Glomerular visceral epithelial cell (primary cell): ENCODE measurements around the gene SIT1.
"Not testable (repeated sequence)": the region's sequence is repeated elsewhere in the genome, so short reads cannot be mapped to it uniquely, and the experiment has no call there.

Source experiments
- DNase-seq: peaks from one replicate; pipeline ENCODE4 v3.0.0-alpha.2; 2016; ENCODE audit errors: extremely low spot score

SIT1 gene

DNA sequence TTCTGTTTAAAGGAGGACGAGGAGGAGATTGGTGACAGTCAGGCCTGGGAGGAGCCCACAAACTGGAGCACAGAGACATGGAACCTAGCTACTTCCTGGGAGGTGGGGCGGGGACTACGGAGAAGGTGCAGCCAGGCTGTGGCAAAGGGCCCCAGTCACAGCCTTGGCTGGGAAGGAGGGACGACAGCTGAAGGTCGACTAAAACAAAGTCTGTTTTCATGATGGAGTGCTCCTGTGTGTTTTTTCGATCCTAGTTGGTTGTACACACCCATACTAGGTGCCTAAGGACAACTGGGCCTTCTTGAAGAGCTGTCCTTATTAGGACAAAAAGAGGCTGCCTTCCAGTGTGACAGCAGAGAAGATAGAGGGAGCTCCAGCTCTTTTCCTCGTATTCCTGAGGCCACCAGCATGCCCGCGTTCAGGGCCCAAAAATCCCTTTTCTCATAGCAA lies 10.3 kb upstream of the SIT1 start:
- DNase-seq, result no peak

DNA sequence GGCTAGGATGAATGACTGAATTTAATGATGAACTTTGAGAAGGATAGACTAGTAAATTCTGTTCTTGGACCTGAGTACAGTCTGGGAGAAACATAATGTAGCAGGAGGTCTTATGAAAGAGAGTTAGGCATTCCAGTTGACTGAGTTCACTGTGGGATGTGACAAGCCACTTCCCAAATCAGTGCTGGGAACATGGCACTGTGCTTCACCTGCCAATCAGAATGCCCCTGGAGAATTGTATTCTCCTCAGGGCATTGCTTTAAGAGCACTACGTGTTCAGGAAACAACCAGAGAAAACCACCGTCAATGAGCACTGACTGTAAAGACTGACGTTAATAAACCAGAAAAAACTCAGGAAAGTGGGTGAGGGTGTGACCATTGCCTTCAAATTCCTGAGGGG lies 8.6 kb upstream of the SIT1 start:
- peak; percentile 56 for DNase-seq

DNA sequence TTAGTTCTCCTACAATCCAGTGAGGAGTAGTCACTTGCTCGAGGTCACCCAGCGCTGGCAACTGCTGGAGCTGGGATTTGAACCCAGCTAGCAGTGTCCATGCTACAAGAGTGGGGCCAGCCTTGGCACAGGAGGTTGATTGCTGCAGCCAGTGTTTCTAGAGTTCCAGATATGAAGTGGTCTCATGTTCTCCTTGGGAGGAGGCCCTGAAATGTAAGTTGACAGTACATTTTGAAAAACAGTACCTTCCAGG lies 8.2 kb upstream of the SIT1 start:
- DNase-seq, result peak; percentile 59

DNA sequence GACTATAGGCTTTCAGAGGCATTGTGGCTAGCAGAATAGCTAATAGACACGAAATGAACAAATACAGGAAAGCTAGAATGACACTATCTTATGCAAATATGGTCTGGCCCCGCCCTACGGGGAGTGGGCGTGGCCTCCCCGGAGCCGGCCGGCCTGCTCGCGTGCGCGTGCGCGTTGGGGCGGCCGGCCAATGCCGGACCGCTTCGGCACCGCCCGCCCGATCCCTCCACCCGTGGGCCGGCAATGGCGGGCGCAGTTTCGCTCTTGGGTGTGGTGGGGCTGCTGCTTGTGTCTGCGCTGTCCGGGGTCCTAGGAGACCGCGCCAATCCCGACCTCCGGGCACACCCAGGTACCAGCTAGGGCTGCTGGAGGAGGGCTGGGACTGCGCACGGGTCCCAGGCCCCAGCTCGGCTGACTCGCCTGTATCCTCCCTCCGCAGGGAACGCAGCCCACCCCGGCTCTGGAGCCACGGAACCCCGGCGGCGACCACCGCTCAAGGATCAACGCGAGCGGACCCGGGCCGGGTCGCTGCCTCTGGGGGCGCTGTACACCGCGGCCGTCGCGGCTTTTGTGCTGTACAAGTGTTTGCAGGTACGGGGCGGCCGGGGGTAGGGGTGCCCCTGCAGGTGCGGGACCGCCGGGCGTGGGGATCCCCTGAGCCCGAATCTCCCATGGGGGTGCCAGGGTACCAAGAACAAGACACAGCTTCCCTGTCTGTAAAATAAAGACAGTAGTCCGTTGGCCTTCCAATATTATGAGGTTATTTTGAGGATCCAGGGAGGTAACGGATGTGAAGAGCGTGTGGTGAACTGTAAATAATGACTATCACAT lies 7.6 kb upstream of the SIT1 start, which contains the start of gene CCDC107:
Gene CCDC107, plus strand, starts transcription at position 156 of the 831 bp plus-strand sequence. Its CDS starts 88 bp downstream, at position 244.
- peak; percentile 93 for DNase-seq

GRCh38 chr9:35657546-35658136 lies 6.9 kb upstream of the SIT1 start, which contains the start of gene RMRP:
TSS of gene RMRP (minus strand) at chr9:35658019.
- peak; percentile 100 for DNase-seq

DNA sequence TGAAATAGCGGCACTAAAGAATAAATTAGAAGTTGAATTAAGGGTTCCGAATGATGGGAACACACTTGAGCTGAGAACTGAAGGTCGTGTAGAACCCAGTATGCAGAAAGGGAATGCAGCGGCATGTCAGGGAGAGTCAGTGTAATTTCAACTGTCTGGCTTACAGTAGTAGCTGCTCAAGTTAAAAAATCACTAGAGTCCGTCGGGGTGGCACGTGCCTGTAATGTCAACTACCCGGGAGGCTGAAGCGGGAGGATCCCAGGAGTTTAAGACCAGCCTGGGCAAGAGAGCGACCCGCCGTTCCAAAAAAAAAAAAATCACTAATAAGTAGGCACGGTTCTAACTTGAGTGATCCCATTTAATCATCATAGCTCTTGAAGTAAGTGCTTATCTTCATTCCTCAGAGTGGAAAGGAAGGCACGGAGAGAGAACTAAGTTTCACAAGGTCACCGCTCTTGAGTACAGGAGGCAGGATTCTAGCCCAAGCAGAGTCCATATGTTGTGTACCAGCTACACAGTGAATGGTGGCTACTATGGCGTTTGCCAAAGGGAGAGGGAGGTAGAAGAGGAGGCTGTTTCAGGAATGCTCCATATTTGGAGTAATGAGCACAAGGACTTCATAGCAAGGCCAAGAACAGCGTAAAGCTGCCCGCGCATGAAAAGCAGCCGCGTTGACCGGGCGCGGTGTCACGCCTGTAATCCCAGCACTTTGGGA lies 6.3 kb upstream of the SIT1 start:
- DNase-seq, result no peak

GRCh38 chr9:35656348-35656747 lies 5.6 kb upstream of the SIT1 start:
- no peak for DNase-seq

DNA sequence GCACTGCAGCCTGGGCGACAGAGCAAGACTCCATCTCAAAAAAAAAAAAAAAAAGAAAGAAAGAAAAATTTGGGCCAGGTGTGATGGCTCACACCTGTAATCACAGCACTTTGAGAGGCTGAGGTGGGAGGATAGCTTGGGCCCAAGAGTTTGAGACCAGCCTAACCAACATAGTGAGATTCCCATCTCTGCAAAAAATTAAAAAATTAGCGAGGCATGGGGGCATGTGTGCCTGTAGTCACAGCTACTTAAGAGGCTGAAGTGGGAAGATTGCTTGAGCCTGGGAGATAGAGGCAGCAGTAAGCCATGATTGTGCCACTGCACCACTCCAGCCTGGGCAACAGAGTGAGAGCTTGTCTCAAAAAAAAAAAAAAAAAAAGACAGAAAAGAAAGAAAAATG lies 2.9 kb upstream of the SIT1 start:
- no peak for DNase-seq

DNA sequence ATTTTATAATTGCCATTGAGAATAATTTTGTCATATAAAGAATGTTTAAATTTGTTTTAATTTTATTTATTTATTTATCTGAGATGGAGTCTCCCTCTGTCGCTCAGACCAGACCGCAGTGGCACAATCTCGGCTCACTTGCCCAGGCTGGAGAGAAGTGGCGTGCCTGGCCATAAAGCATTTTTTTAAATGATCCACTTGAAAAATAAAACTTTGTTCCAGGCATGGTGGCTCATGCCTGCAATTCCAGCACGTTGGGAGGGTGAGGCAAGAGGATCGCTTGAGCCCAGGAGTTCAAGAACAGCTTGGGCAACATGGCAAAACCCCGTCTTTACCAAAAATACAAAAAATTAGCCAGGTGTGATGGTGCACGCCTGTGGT lies 2.1 kb upstream of the SIT1 start:
- DNase-seq, result no peak

DNA sequence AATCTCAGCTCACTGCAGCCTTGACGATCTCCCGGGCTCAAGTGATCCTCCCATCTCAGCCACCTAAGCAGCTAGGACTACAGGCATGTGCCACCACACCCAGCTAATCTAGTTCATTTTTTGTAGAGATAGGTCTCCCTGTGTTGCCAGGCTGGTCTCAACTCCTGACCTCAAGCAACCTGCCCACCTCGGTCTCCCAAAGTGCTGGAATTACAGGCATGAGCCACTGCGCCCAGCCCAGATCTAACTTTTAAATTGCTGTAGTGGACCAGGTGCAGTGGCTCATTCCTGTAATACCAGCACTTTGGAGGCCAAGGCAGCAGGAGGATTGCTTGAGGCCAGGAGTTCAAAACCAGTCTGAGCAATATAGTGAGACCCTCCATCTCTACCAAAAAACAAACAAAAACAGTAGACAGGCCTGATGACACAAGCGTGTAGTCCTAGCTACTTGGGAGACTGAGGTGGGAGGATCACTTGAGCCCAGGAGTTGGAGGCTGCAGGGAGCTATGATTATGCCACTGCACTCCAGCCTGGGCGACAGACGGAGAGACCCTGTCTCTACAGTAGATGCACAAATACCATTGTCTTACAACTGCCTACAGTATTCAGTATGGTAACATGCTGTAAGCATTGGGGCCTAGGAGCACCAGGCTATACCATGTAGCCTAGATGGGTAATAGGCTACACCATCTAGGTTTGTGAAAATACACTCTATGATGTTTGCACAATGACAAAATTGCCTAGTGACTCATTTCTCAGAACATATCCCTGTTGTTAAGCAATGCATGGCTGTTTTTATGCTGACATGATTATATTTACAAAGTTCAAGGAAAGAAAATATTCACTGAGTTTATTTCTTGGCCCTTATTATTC lies 1.5 kb upstream of the SIT1 start:
- no peak for DNase-seq

GRCh38 chr9:35649431-35650340 lies 1.0 kb downstream of the SIT1 start:
- no peak for DNase-seq

- peak; percentile 90 for DNase-seq
These were observed 4.0 kb downstream of the SIT1 start for GRCh38 chr9:35646533-35647265.

DNA sequence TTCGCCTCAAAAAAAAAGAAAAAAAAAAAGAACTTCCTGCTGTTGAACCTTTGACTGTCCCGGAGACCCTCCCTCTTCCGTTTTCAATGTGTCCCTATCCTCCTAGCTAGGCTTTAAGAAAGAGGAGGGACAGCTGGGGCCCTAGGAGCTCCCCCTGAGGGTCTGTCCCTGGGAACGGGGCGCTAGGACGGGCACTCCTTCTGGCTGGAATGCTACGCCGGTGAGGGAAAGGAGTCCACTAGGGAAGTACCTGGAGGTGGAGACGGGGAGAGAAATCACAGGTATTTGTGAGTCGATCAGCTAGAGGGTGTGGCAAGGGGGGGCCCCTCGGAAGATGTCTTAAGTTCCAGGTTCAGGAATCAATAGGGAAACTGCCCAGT lies 4.6 kb downstream of the SIT1 start:
- DNase-seq, result no peak

GRCh38 chr9:35645736-35646135 lies 5.0 kb downstream of the SIT1 start:
- DNase-seq, result not testable (repeated sequence)

- no peak for DNase-seq
These were observed 7.7 kb downstream of the SIT1 start for GRCh38 chr9:35643046-35643445.

DNA sequence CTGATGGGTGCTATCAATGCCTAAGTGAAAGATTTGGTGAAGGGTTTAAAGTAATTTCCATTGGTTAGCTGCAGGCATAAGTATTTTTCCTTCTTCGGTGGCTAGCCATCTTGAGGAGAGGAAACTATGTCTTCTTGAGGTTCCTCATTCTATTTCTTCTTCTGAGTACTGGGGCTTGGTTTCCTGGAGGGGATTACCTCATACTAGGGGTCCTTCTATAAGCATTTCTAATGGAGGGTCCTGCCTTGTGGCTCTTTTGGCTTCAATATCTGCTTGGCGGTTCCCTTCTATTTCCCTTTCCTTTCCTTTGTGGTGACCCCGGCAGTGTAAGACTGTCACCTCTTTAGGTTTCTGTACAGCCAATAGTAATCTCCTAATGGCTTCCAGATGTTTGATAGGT lies 9.3 kb downstream of the SIT1 start:
- DNase-seq, result not testable (repeated sequence)

DNA sequence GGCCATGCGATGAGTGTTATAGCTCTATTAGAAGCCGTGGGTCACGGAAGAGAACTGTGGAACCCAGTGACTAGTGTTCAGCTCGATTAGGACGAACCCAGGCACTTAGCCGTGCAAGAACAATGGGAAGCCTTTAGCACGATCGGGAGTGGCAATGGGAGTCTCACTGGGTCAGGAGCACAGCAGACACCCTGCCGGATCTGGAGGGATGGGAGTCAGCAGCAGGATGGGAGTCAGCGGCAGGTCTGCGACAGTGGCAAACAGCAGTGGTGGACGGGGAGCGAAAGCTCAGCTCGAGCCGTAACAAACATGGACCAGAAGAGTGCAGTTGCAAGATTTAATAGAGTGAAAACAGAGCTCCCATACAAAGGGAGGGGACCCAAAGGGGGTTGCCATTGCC lies 10.3 kb downstream of the SIT1 start:
- not testable (repeated sequence) for DNase-seq

DNA sequence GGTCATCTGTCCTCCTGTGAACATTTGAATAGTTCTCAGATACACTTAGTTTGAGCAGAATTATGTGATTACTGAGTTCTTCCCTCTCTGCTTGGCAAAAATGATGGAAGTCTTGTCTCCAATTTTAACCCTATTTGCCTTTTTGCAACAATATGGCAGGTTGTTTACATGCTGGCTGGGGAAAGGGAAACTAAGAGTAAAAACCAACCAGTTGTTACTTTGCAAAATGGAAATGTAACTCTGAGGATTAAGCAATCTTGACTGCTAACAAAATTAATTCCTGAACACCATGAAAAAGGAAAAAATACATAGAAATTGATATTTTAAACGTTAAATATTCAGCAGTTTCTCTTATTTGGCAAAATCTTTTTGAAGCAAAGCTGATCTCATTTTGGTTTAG lies 11.1 kb downstream of the SIT1 start:
- no peak for DNase-seq

DNA sequence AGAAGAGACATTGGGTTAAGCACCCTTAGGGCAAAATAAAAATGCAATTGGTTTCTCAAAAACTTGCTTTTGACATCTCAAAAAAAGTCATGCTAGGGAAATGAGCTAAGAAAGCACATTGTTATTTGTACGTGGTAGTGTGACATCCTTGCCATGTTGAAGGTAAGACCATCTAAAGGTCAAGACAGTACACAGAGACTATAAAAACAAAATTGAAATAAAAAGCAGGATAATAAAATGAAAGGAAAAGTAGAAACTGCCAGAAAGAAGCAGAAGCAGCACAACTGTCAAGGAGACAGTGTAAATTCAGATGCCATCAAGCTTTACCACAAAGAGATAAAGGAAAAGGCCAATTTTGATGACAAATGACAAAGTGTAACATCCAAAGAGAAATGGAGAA lies 11.5 kb downstream of the SIT1 start:
- not testable (repeated sequence) for DNase-seq

GRCh38 chr9:35638751-35639150 lies 12.0 kb downstream of the SIT1 start:
- DNase-seq, result not testable (repeated sequence)
